A549 (cell line): Measurements from ENCODE around the gene TBRG4.

Experiments used
- CTCF ChIP-seq: fragments of >200 bp; sonication (Bioruptor Twin); formaldehyde crosslinking; IDR thresholded peaks from 3 replicates; pipeline ENCODE4 v1.5.1; 2016
- EP300 ChIP-seq, 2 experiments: fragments of >200 bp; sonication (Bioruptor Twin); formaldehyde crosslinking; IDR thresholded peaks; 2 replicates in 1 of 2; 3 replicates in 1 of 2; pipeline ENCODE4 v1.6.1; 2016 to 2017
- GATA3 ChIP-seq: IDR thresholded peaks from 2 replicates; pipeline ENCODE4 v1.6.1; 2012; ENCODE audit warnings: borderline replicate concordance
- HDAC2 ChIP-seq: fragments of 200-600 bp; sonication (generic); IDR thresholded peaks from 2 replicates; pipeline ENCODE4 v1.6.1; 2016
- JUNB ChIP-seq: fragments of >200 bp; sonication (Bioruptor Twin); formaldehyde crosslinking; IDR thresholded peaks from 2 replicates; pipeline ENCODE4 v1.6.1; 2016
- MAFK ChIP-seq: fragments of 450-650 bp; IDR thresholded peaks from 2 replicates; pipeline ENCODE4 v1.6.1; 2014; ENCODE audit not compliant: partially characterized antibody
- MAX ChIP-seq: IDR thresholded peaks from 2 replicates; pipeline ENCODE4 v1.6.1; 2012
- PHF8 ChIP-seq: fragments of 200-600 bp; sonication (generic); IDR thresholded peaks from 2 replicates; pipeline ENCODE4 v1.6.1; 2016; ENCODE audit warnings: low read depth, mild to moderate bottlenecking, antibody characterized with exemption, moderate library complexity, borderline replicate concordance
- POLR2A ChIP-seq: IDR thresholded peaks from 2 replicates; pipeline ENCODE4 v1.6.1; 2012; ENCODE audit warnings: mild to moderate bottlenecking, low read length
- POLR2AphosphoS2 ChIP-seq: conservative IDR thresholded peaks from 2 replicates; pipeline ENCODE4 v1.6.1; 2012; ENCODE audit warnings: low read length, improper control_type of control experiment, inconsistent platforms
- RFX5 ChIP-seq: fragments of 450-650 bp; IDR thresholded peaks from 2 replicates; pipeline ENCODE4 v1.7.1; 2014; ENCODE audit warnings: antibody characterized with exemption, mild to moderate bottlenecking, moderate library complexity
- SREBF2 ChIP-seq: fragments of 450-650 bp; IDR thresholded peaks from 2 replicates; pipeline ENCODE4 v1.6.1; 2014; ENCODE audit warnings: mild to moderate bottlenecking, moderate library complexity

DNA sequence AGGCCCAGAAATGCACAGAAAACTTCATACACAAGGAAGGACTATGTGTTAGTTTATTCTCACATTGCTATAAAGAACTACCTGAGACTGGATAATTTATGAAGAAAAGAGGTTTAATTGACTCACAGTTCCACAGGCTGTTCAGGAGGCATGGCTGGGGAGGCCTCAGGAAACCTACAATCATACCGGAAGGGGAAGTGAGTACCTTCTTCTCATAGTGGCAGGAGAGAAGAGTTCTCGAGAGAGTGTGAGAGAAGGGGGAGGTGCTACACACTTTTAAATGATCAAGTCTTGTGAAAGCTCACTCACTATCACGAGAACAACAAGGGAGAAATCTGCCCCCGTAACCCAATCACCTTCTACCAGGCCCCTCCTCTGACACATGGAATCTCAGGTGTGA, 29.3 kb upstream of the TBRG4 start:
- TF ChIP-seq CTCF (no peak), POLR2AphosphoS2 (no peak), PHF8 (no peak), MAX (no peak), POLR2A (no peak), GATA3 (no peak), MAFK (no peak), EP300 (IDR thresholded peaks at IDR 0.05) (no peak), HDAC2 (no peak), SREBF2 (no peak), JUNB (no peak), RFX5 (no peak)
